Panc1 (cell line): ENCODE measurements around the gene SUFU. TPM values are rescaled to one million over a fixed set of nuclear protein-coding genes. Genes with fewer than 3 reads are reported as not detected.

Source experiments
- ATAC-seq: fragments of 200-7000 bp; cut with Tn5 transposase; 2 replicates; pipeline ENCODE4 v1.9.1; 2020; ENCODE audit warnings: mild to moderate bottlenecking, moderate library complexity
- BruUV-seq: library from RNA; stranded (reverse); fragments of 400-500 nt; replicated peaks from 2 replicates; lab custom pipeline; 2021; lab: Mats Ljungman, UMichigan
- CTCF ChIA-PET: fragments of 300-600 bp; sonication (Branson Sonifier 250); formaldehyde crosslinking; loops from one replicate; lab custom pipeline; 2022; ENCODE audit warnings: antibody characterized with exemption; lab: Charles Lee
- POLR2A ChIA-PET: fragments of 300-600 bp; sonication (Branson Sonifier 250); formaldehyde crosslinking; loops from one replicate; lab custom pipeline; 2022; ENCODE audit warnings: antibody characterized with exemption; lab: Charles Lee
- DNase-seq: peaks from one replicate; pipeline ENCODE4 v3.0.0-alpha.2; 2010; ENCODE audit warnings: low read depth, low spot score
- H3K27ac ChIP-seq: 2 replicates; pipeline ENCODE4 v1.5.1; 2011; ENCODE audit warnings: mild to moderate bottlenecking, low read length, inconsistent platforms
- H3K27me3 ChIP-seq: fragments of 200-500 bp; sonication (Bioruptor generic); 2 replicates; pipeline ENCODE4 v1.6.0; 2014; ENCODE audit warnings: low read length, inconsistent platforms; ENCODE audit not compliant: control insufficient read depth, insufficient read depth
- H3K36me3 ChIP-seq: fragments of 200-500 bp; sonication (Bioruptor generic); 2 replicates; pipeline ENCODE4 v1.5.1; 2014; ENCODE audit warnings: inconsistent platforms, mild to moderate bottlenecking, low read length, moderate library complexity; ENCODE audit not compliant: control insufficient read depth, insufficient read depth
- H3K4me1 ChIP-seq: 2 replicates; pipeline ENCODE4 v1.5.1; 2011; ENCODE audit warnings: inconsistent platforms, mild to moderate bottlenecking, low read length, moderate library complexity; ENCODE audit not compliant: control insufficient read depth, insufficient read depth
- H3K4me3 ChIP-seq, 2 experiments: 2 replicates each; pipeline ENCODE4 v1.5.1; 2011 to 2012; ENCODE audit warnings: low read depth in 2 of 2, low read length in 2 of 2, mild to moderate bottlenecking in 2 of 2, inconsistent platforms in 1 of 2, moderate library complexity in 1 of 2
- H3K9me3 ChIP-seq: fragments of 200-500 bp; sonication (Bioruptor generic); 2 replicates; pipeline ENCODE4 v1.5.1; 2014; ENCODE audit warnings: low read depth, mild to moderate bottlenecking, inconsistent platforms, low read length, moderate library complexity; ENCODE audit not compliant: control insufficient read depth, insufficient read depth
- CTCF ChIP-seq: fragments of 450-650 bp; IDR thresholded peaks from 2 replicates; pipeline ENCODE4 v1.5.1; 2017; ENCODE audit warnings: mild to moderate bottlenecking
- POLR2AphosphoS5 ChIP-seq: IDR thresholded peaks from 2 replicates; pipeline ENCODE4 v1.6.1; 2012; ENCODE audit warnings: mild to moderate bottlenecking, low read depth, low read length, moderate library complexity
- REST ChIP-seq, 2 experiments: IDR thresholded peaks; 2 replicates each; pipeline ENCODE4 v1.6.1; 2011 to 2012; ENCODE audit warnings: low read depth in 2 of 2, control low read depth in 1 of 2, low read length in 1 of 2, mild to moderate bottlenecking in 1 of 2, moderate library complexity in 1 of 2; ENCODE audit not compliant: insufficient read depth in 1 of 2
- SIN3A ChIP-seq: IDR thresholded peaks from 2 replicates; pipeline ENCODE4 v1.6.1; 2012; ENCODE audit warnings: low read depth, mild to moderate bottlenecking, low read length, moderate library complexity, borderline replicate concordance; ENCODE audit not compliant: insufficient read depth
- TCF7L2 ChIP-seq: IDR thresholded peaks from 2 replicates; pipeline ENCODE4 v1.6.1; 2011; ENCODE audit warnings: mild to moderate bottlenecking, low read depth, low read length, inconsistent platforms
- in situ Hi-C: cut with HindIII; loops from 2 replicates; pipeline ENCODE4 v1.10.0; 2016; ENCODE audit warnings: low sequenced_read_pairs, low pct_unique_long_range_greater_than_20kb
- intact Hi-C: fragments of 100-400 bp; cut with micrococcal nuclease; formaldehyde crosslinking; loops from one replicate; pipeline ENCODE4 v1.10.0; 2022; ENCODE audit not compliant: unreplicated experiment
- total RNA-seq: library from RNA; stranded (reverse); gene quantifications from one replicate; pipeline ENCODE4 v1.2.1, GENCODE V29; 2021; ENCODE audit not compliant: unreplicated experiment

SUFU gene
- total RNA-seq, 1 experiment from 2014 or later, result 9.5 TPM

GRCh38 chr10:102552533-102552932 lies 48.8 kb downstream of the SUFU start:
- BruUV-seq, result no TSS peak
- Histone ChIP-seq H3K36me3 (no peaks in the 10 kb centered on the region), H3K4me1 (no peaks in the 10 kb centered on the region), H3K4me3 (no peak overlapping the region), H3K9me3 (no peaks in the 10 kb centered on the region), H3K27me3 (no peaks in the 10 kb centered on the region), H3K27ac (no peak overlapping the region)
- TF ChIP-seq POLR2AphosphoS5, result no peak
- TF ChIP-seq CTCF, result no peak
- no peak for TF ChIP-seq REST (IDR thresholded peaks at IDR 0.05; ENCODE audit: insufficient read depth in 1 of 2, low read depth in 2 of 2, low read length in 1 of 2)
- TF ChIP-seq SIN3A, result no peak
- no peak for TF ChIP-seq TCF7L2
- DNase-seq (no peak), ATAC-seq (no peak)
- ChIA-PET CTCF (no interaction called here), POLR2A (no interaction called here)
- intact Hi-C loops, result no loop called here
- in situ Hi-C loops, result no loop called here

- no peak overlapping the region for H3K27ac ChIP-seq
Measured at GRCh38 chr10:102553771-102554170, 50.0 kb downstream of the SUFU start.

More at GRCh38 chr10:102553771-102554170, 50.0 kb downstream of the SUFU start:
- intact Hi-C loops (no loop called here), in situ Hi-C loops (no loop called here)
- Histone ChIP-seq H3K36me3 (no peaks in the 10 kb centered on the region), H3K4me1 (no peaks in the 10 kb centered on the region), H3K4me3 (no peak overlapping the region), H3K27me3 (no peaks in the 10 kb centered on the region), H3K9me3 (no peaks in the 10 kb centered on the region)
- ChIA-PET POLR2A (no interaction called here), CTCF (no interaction called here)
- BruUV-seq, result no TSS peak
- DNase-seq, result no peak
- no peak for TF ChIP-seq POLR2AphosphoS5
- no peak for TF ChIP-seq REST (IDR thresholded peaks at IDR 0.05; ENCODE audit: insufficient read depth in 1 of 2, low read depth in 2 of 2, low read length in 1 of 2)
- TF ChIP-seq SIN3A, result no peak
- TF ChIP-seq TCF7L2, result no peak
- no peak for TF ChIP-seq CTCF
- no peak for ATAC-seq
